IMR-90 (cell line): ENCODE measurements around the gene GSE1. TPM values are rescaled to one million over a fixed set of nuclear protein-coding genes. Genes with fewer than 3 reads are reported as not detected.

Experiments used
- ATAC-seq: fragments of 200-7000 bp; cut with Tn5 transposase; 2 replicates; pipeline ENCODE4 v1.9.1; 2020; ENCODE audit warnings: low read depth, mild to moderate bottlenecking, moderate library complexity
- BruUV-seq: library from RNA; stranded (reverse); fragments of 400-500 nt; replicated peaks from 2 replicates; lab custom pipeline; 2021; lab: Mats Ljungman, UMichigan
- CTCF ChIA-PET: fragments of 300-600 bp; formaldehyde crosslinking; extraction: SDS; loops from one replicate; lab custom pipeline; 2021; ENCODE audit warnings: antibody characterized with exemption; lab: Yijun Ruan, JAX
- POLR2A ChIA-PET: fragments of 300-600 bp; sonication (Branson Sonifier 250); formaldehyde crosslinking; loops from one replicate; lab custom pipeline; 2022; ENCODE audit warnings: antibody characterized with exemption; ENCODE audit not compliant: unreplicated experiment; lab: Charles Lee
- DNase-seq: peaks from one replicate; pipeline ENCODE4 v3.0.0; 2013
- H2AFZ ChIP-seq: replicated peaks from 2 replicates; pipeline ENCODE3; 2013; ENCODE audit warnings: low read length, mild to moderate bottlenecking; ENCODE audit not compliant: poor library complexity
- H2AK5ac ChIP-seq: 2 replicates; pipeline ENCODE4 v1.6.1; 2013; ENCODE audit warnings: low read depth, low read length, inconsistent platforms
- H2AK9ac ChIP-seq: replicated peaks from 2 replicates; pipeline ENCODE3; 2013; ENCODE audit warnings: mild to moderate bottlenecking, low read depth, low read length, moderate library complexity; ENCODE audit not compliant: poor library complexity
- H2BK120ac ChIP-seq: 2 replicates; pipeline ENCODE4 v1.6.1; 2013; ENCODE audit warnings: low read depth, low read length, inconsistent platforms
- H2BK15ac ChIP-seq: 3 replicates; pipeline ENCODE4 v1.6.1; 2013; ENCODE audit warnings: low read depth, low read length, inconsistent platforms
- H2BK20ac ChIP-seq: 2 replicates; pipeline ENCODE4 v1.6.1; 2013; ENCODE audit warnings: low read depth, mild to moderate bottlenecking, inconsistent platforms, low read length, moderate library complexity
- H2BK5ac ChIP-seq: 2 replicates; pipeline ENCODE4 v1.6.1; 2013; ENCODE audit warnings: mild to moderate bottlenecking, low read depth, low read length, inconsistent platforms; ENCODE audit not compliant: poor library complexity, severe bottlenecking
- H3K14ac ChIP-seq: replicated peaks from 2 replicates; pipeline ENCODE4 v1.6.1; 2013; ENCODE audit warnings: low read depth, low read length, inconsistent platforms
- H3K18ac ChIP-seq: 2 replicates; pipeline ENCODE4 v1.6.1; 2013; ENCODE audit warnings: low read depth, low read length, control low read depth
- H3K23ac ChIP-seq: 2 replicates; pipeline ENCODE4 v1.6.1; 2013; ENCODE audit warnings: low read depth, low read length, inconsistent platforms
- H3K27ac ChIP-seq: 2 replicates; pipeline ENCODE4 v1.5.1; 2013; ENCODE audit warnings: mild to moderate bottlenecking, control low read depth, low read length; ENCODE audit not compliant: insufficient read depth
- H3K27me3 ChIP-seq: 2 replicates; pipeline ENCODE4 v1.6.1; 2013; ENCODE audit warnings: low read length; ENCODE audit not compliant: control insufficient read depth, insufficient read depth
- H3K36me3 ChIP-seq: 2 replicates; pipeline ENCODE4 v1.6.1; 2013; ENCODE audit warnings: low read length, mixed read lengths; ENCODE audit not compliant: control insufficient read depth, insufficient read depth
- H3K4ac ChIP-seq: 2 replicates; pipeline ENCODE4 v1.6.1; 2013; ENCODE audit warnings: low read depth, low read length, inconsistent platforms
- H3K4me1 ChIP-seq: 2 replicates; pipeline ENCODE4 v1.6.1; 2013; ENCODE audit warnings: low read length, mixed read lengths; ENCODE audit not compliant: control insufficient read depth, insufficient read depth
- H3K4me2 ChIP-seq: 2 replicates; pipeline ENCODE4 v1.6.1; 2013; ENCODE audit warnings: low read depth, mild to moderate bottlenecking, control low read depth, low read length, moderate library complexity
- H3K4me3 ChIP-seq: 2 replicates; pipeline ENCODE4 v1.5.1; 2013; ENCODE audit warnings: low read depth, mild to moderate bottlenecking, control low read depth, low read length, moderate library complexity; ENCODE audit not compliant: insufficient read depth
- H3K56ac ChIP-seq: 2 replicates; pipeline ENCODE4 v1.6.1; 2013; ENCODE audit warnings: low read length, inconsistent platforms; ENCODE audit not compliant: insufficient read depth; ENCODE audit errors: extremely low read depth
- H3K79me1 ChIP-seq, 2 experiments: 2 replicates each; pipeline ENCODE4 v1.6.1; 2013; ENCODE audit warnings: low read length in 2 of 2, inconsistent platforms in 1 of 2, low read depth in 1 of 2
- H3K9ac ChIP-seq: 2 replicates; pipeline ENCODE4 v1.6.1; 2013; ENCODE audit warnings: low read depth, low read length, control low read depth
- H3K9me1 ChIP-seq: 2 replicates; pipeline ENCODE4 v1.6.1; 2013; ENCODE audit warnings: low read length, inconsistent platforms; ENCODE audit not compliant: insufficient read depth
- H3K9me3 ChIP-seq: 2 replicates; pipeline ENCODE4 v1.6.1; 2013; ENCODE audit warnings: low read length; ENCODE audit not compliant: control insufficient read depth, insufficient read depth
- H4K20me1 ChIP-seq: 2 replicates; pipeline ENCODE4 v1.6.1; 2013; ENCODE audit warnings: low read length, inconsistent platforms; ENCODE audit not compliant: insufficient read depth
- H4K5ac ChIP-seq: 2 replicates; pipeline ENCODE4 v1.6.1; 2013; ENCODE audit warnings: mild to moderate bottlenecking, low read depth, low read length, control low read depth
- H4K8ac ChIP-seq, 2 experiments: 2 replicates each; pipeline ENCODE4 v1.6.1; 2013; ENCODE audit warnings: low read depth in 2 of 2, low read length in 2 of 2, control low read depth in 1 of 2, inconsistent platforms in 1 of 2
- H4K91ac ChIP-seq: 2 replicates; pipeline ENCODE4 v1.6.1; 2013; ENCODE audit warnings: low read depth, low read length, inconsistent platforms; ENCODE audit not compliant: insufficient read depth
- CEBPB ChIP-seq: IDR thresholded peaks from 2 replicates; pipeline ENCODE4 v1.6.1; 2012; ENCODE audit warnings: low read depth, low read length, improper control_type of control experiment
- CHD1 ChIP-seq: IDR thresholded peaks from 2 replicates; pipeline ENCODE4 v1.6.1; 2012; ENCODE audit warnings: low read depth, low read length, improper control_type of control experiment
- CTCF ChIP-seq: conservative IDR thresholded peaks from 2 replicates; pipeline ENCODE4 v1.5.1; 2012; ENCODE audit warnings: mild to moderate bottlenecking, low read depth, low read length, improper control_type of control experiment
- FOS ChIP-seq: fragments of 150-350 bp; IDR thresholded peaks from 2 replicates; pipeline ENCODE4 v1.6.1; 2016; ENCODE audit warnings: low read depth, low read length
- MAFK ChIP-seq: IDR thresholded peaks from 2 replicates; pipeline ENCODE4 v1.6.1; 2012; ENCODE audit warnings: low read depth, low read length, improper control_type of control experiment
- MXI1 ChIP-seq: IDR thresholded peaks from 2 replicates; pipeline ENCODE4 v1.6.1; 2012; ENCODE audit warnings: low read depth, mild to moderate bottlenecking, low read length, moderate library complexity, borderline replicate concordance
- NFE2L2 ChIP-seq: fragments of 150-350 bp; IDR thresholded peaks from 2 replicates; pipeline ENCODE4 v1.6.1; 2016; ENCODE audit warnings: low read depth, mild to moderate bottlenecking, low read length
- POLR2A ChIP-seq: IDR thresholded peaks from 2 replicates; pipeline ENCODE4 v1.6.1; 2012; ENCODE audit warnings: mild to moderate bottlenecking, low read depth, low read length
- RAD21 ChIP-seq: IDR thresholded peaks from 2 replicates; pipeline ENCODE4 v1.6.1; 2012; ENCODE audit warnings: low read length, improper control_type of control experiment
- RCOR1 ChIP-seq: IDR thresholded peaks from 2 replicates; pipeline ENCODE4 v1.6.1; 2012; ENCODE audit warnings: mild to moderate bottlenecking, low read length, improper control_type of control experiment; ENCODE audit not compliant: insufficient replicate concordance
- RFX5 ChIP-seq: IDR thresholded peaks from 2 replicates; pipeline ENCODE4 v1.8.0; 2012; ENCODE audit warnings: low read depth, mild to moderate bottlenecking, low read length, moderate library complexity
- SMC3 ChIP-seq: fragments of 150-350 bp; IDR thresholded peaks from 2 replicates; pipeline ENCODE4 v1.6.1; 2016; ENCODE audit warnings: low read depth, mild to moderate bottlenecking, antibody characterized with exemption, low read length, moderate library complexity
- USF2 ChIP-seq: fragments of 150-350 bp; IDR thresholded peaks from 2 replicates; pipeline ENCODE4 v1.6.1; 2017; ENCODE audit warnings: mild to moderate bottlenecking, antibody characterized with exemption, low read length, low read depth
- WGBS, 2 experiments: methylation state at CpG; one replicate each; pipeline versions ENCODE4 v1.1.5 to v1.1.7; 2013; ENCODE audit warnings: missing lambda C conversion rate in 2 of 2; ENCODE audit not compliant: insufficient read length in 1 of 2; ENCODE audit errors: extremely low coverage in 2 of 2; 5-methylcytosine and 5-hydroxymethylcytosine counted together
- dilution Hi-C: fragments of 300-500 bp; cut with HindIII; formaldehyde crosslinking; loops from one replicate; pipeline ENCODE4 v1.14.3; 2018; ENCODE audit warnings: low sequenced_read_pairs; ENCODE audit not compliant: unreplicated experiment
- in situ Hi-C: fragments of 300-500 bp; cut with MboI; formaldehyde crosslinking; loops from 3 replicates; pipeline ENCODE4 v1.14.3; 2019; ENCODE audit warnings: low sequenced_read_pairs, inconsistent platforms, mixed read lengths
- intact Hi-C: fragments of 100-400 bp; cut with micrococcal nuclease; formaldehyde crosslinking; loops from 2 replicates; pipeline ENCODE4 v1.10.0; 2022
- polyA plus RNA-seq, 3 experiments: library from polyadenylated mRNA; depleted of rRNA; stranded (reverse); fragments of >200 nt; gene quantifications; 2 replicates each; pipeline ENCODE4 v1.2.3, GENCODE V29; 2012; ENCODE audit warnings: low replicate concordance in 1 of 3
- total RNA-seq: library from RNA; depleted of rRNA; stranded (reverse); fragments of >200 nt; gene quantifications from 2 replicates; pipeline ENCODE4 v1.2.3, GENCODE V29; 2012

GSE1 gene
- total and polyA plus RNA-seq, 2 of the 4 experiments (the other 2 are of a cell fraction), result 14.9 to 25.5 TPM

- CTCF ChIA-PET, result no interaction called here
- Histone ChIP-seq H3K14ac (no peak overlapping the region), H2BK20ac (no peak overlapping the region), H2AK5ac (no peak overlapping the region), H3K27ac (no peak overlapping the region), H4K8ac (no peak overlapping the region), H4K20me1 (no peaks in the 10 kb centered on the region; the same call in 1 of the 2 replicates), H4K5ac (no peak overlapping the region), H3K4me2 (no peak overlapping the region), H3K9me3 (peaks cover 9% of the 10 kb centered on the region), H3K79me1 (no peaks in the 10 kb centered on the region), H2AFZ (no peak overlapping the region), H3K9ac (no peak overlapping the region), H3K4ac (no peak overlapping the region), H4K91ac (no peak overlapping the region), H3K9me1 (peaks cover 5% of the 10 kb centered on the region), H2AK9ac (no peak overlapping the region), H3K18ac (no peak overlapping the region), H3K36me3 (peaks cover 3% of the 10 kb centered on the region), H3K27me3 (no peaks in the 10 kb centered on the region), H2BK120ac (no peak overlapping the region), H2BK15ac (no peak overlapping the region), H3K23ac (no peak overlapping the region), H3K4me1 (no peaks in the 10 kb centered on the region), H2BK5ac (no peak overlapping the region), H3K56ac (no peak overlapping the region), H3K4me3 (no peak overlapping the region)
- DNase-seq, result no peak
- TF ChIP-seq RAD21, result no peak
- TF ChIP-seq MXI1, result no peak
- no peak for TF ChIP-seq NFE2L2
- no peak for TF ChIP-seq MAFK
- TF ChIP-seq CHD1, result no peak
- no peak for TF ChIP-seq RCOR1
- no peak for TF ChIP-seq FOS
- TF ChIP-seq USF2, result no peak
- no peak for TF ChIP-seq POLR2A
- no peak for TF ChIP-seq SMC3
- TF ChIP-seq RFX5, result no peak
- TF ChIP-seq CEBPB, result no peak
- TF ChIP-seq CTCF, result no peak
- POLR2A ChIA-PET, result no interaction called here
- no peak for ATAC-seq
- no TSS peak for BruUV-seq
- in situ Hi-C loops, result no loop called here
- dilution Hi-C loops, result no loop called here
- 100% methylated on average over 2 of the region's 6 CpGs; no CpG with 5 or more reads in 1 of the 2 experiments for WGBS, 2 experiments
- intact Hi-C loops, result no loop called here
These were observed 95.2 kb downstream of the GSE1 start for GRCh38 chr16:85708338-85708737.
